OCI-LY1 (cell line): Measurements from ENCODE around the gene GLDC.

Experiments
- CTCF ChIP-seq: fragments of 200-600 bp; sonication (generic), shearing (Covaris generic); IDR thresholded peaks from 2 replicates; pipeline ENCODE4 v1.5.1; 2017; ENCODE audit warnings: mild to moderate bottlenecking, antibody characterized with exemption, low read length, moderate library complexity, mixed read lengths
- EZH2 ChIP-seq: fragments of 200-600 bp; sonication (generic), shearing (Covaris generic); IDR thresholded peaks from 2 replicates; pipeline ENCODE4 v1.8.0; 2017; ENCODE audit warnings: borderline replicate concordance, mixed run types, mild to moderate bottlenecking, antibody characterized with exemption, low read length, moderate library complexity, mixed read lengths

GRCh38 chr9:6658628-6659353 lies 13.3 kb upstream of the GLDC start:
- no peak for TF ChIP-seq CTCF
- TF ChIP-seq EZH2, result no peak
